SK-MEL-5 (cell line): ENCODE data around the gene CIC. TPM values are rescaled to one million over a fixed set of nuclear protein-coding genes. Genes with fewer than 3 reads are reported as not detected.

Source experiments
- DNase-seq: peaks from one replicate; pipeline ENCODE4 v3.0.0-alpha.2; 2016; ENCODE audit warnings: low read depth, low spot score
- in situ Hi-C: cut with HindIII; loops from 2 replicates; pipeline ENCODE4 v1.10.0; 2016; ENCODE audit warnings: low sequenced_read_pairs, high pct_unique_total_duplicates, low pct_unique_long_range_greater_than_20kb
- total RNA-seq: library from RNA; depleted of rRNA; stranded (reverse); fragments of >200 nt; shearing (Covaris generic); gene quantifications from 2 replicates; pipeline ENCODE4 v1.2.3, GENCODE V29; 2014

CIC gene
- total RNA-seq, 1 experiment from 2014 or later, result 5.2 TPM

- in situ Hi-C loops, result no loop called here
- DNase-seq, result no peak
These were observed 2.0 kb downstream of the CIC start for GRCh38 chr19:42271045-42271419.

DNA sequence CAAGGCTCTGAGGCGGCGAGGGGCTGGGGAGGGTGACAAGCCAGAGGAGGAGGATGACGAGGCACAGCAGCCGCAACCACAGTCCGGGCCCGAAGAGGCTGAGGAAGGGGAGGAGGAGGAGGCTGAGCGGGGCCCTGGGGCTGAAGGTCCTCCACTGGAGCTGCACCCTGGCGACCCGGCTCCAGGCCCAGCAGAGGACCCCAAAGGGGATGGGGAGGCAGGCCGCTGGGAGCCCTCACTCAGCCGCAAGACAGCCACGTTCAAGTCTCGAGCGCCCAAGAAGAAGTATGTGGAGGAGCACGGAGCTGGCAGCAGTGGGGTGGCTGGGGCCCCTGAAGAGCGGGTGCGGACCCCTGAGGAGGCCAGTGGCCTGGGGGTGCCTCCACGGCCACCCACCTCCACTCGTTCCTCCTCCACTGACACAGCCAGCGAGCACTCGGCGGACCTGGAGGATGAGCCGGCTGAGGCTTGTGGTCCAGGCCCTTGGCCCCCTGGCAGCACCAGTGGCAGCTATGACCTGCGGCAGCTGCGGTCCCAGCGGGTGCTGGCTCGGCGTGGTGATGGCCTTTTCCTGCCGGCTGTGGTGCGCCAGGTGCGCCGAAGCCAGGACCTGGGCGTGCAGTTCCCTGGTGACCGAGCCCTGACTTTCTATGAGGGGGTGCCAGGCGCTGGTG lies 2.9 kb downstream of the CIC start:
- DNase-seq, result no peak
- in situ Hi-C loops, result no loop called here

- no peak for DNase-seq
- in situ Hi-C loops, result no loop called here
These were observed 3.5 kb downstream of the CIC start for GRCh38 chr19:42272535-42272897.

DNA sequence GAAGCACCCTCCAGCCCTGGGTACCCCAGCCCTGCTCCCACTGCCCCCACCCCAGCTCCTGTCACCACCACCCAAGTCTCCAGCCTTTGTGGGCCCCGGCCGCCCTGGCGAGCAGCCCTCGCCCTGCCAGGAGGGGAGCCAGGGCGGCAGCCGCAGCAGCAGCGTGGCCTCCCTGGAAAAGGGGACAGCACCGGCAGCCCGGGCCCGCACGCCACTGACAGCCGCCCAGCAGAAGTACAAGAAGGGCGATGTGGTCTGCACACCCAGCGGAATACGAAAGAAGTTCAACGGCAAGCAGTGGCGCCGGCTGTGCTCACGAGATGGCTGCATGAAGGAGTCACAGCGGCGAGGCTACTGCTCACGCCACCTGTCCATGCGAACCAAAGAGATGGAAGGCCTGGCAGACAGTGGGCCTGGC lies 3.9 kb downstream of the CIC start:
- in situ Hi-C loops, result no loop called here
- DNase-seq, result no peak

DNA sequence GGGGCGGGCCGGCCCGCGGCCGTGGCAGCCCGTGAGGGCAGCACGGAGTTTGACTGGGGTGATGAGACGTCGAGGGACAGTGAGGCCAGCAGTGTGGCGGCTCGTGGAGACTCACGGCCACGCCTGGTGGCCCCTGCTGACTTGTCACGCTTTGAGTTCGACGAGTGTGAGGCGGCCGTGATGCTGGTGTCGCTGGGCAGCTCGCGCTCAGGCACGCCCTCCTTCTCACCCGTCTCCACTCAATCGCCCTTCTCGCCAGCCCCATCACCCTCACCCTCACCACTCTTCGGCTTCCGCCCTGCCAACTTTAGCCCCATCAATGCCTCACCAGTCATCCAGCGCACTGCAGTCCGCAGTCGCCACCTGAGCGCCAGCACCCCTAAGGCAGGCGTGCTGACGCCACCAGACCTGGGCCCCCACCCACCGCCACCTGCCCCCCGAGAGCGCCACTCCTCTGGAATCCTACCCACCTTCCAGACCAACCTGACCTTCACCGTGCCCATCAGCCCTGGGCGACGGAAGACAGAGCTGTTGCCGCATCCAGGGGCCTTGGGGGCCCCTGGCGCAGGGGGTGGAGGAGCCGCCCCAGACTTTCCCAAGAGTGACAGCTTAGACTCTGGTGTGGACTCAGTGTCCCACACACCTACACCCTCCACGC lies 4.5 kb downstream of the CIC start:
- in situ Hi-C loops, result no loop called here
- DNase-seq, result no peak

DNA sequence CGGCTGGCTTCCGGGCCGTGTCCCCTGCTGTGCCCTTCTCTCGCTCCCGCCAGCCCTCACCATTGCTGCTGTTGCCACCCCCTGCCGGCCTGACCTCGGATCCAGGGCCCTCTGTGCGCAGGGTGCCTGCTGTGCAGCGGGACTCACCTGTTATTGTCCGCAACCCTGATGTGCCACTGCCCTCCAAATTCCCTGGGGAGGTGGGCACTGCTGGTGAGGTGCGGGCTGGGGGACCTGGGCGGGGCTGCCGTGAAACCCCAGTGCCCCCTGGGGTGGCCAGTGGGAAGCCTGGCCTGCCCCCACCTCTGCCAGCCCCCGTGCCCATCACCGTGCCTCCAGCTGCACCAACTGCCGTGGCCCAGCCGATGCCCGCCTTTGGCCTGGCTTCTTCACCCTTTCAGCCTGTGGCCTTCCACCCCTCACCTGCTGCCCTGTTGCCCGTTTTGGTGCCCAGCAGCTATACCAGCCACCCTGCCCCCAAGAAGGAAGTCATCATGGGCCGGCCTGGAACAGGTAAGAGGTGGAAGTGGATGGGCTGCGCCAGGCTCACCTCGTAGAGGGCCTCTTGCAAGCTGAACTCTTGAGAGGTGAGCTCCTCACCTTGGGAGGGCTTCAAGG lies 5.1 kb downstream of the CIC start:
- DNase-seq, result no peak
- in situ Hi-C loops, result no loop called here

GRCh38 chr19:42275103-42275502 lies 6.1 kb downstream of the CIC start:
- DNase-seq, result no peak
- in situ Hi-C loops, result no loop called here

- in situ Hi-C loops, result no loop called here
- no peak for DNase-seq
These were observed 6.5 kb downstream of the CIC start for GRCh38 chr19:42275517-42275916.

DNA sequence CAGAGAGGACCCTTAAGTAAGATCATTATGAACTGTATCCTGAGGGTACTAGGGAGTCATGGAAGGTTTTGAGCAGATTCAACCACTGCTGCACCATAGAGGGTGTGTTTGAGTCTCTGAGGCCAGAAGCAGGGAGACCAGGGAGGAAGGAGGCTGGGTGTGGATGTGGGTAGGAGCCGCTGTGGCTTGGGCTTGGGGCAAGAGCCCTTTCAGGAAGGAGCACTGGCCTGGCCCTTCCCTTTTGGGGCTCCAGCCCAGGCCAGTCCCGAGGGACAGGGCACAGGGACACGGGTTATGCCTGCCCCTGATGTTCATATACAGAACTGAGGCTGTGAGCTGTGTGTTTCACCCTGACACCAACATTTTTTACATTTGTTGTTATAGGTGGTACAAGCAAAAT lies 7.2 kb downstream of the CIC start:
- DNase-seq, result no peak
- in situ Hi-C loops, result no loop called here

- in situ Hi-C loops, result no loop called here
These were observed 7.8 kb downstream of the CIC start for GRCh38 chr19:42276821-42277220.

DNA sequence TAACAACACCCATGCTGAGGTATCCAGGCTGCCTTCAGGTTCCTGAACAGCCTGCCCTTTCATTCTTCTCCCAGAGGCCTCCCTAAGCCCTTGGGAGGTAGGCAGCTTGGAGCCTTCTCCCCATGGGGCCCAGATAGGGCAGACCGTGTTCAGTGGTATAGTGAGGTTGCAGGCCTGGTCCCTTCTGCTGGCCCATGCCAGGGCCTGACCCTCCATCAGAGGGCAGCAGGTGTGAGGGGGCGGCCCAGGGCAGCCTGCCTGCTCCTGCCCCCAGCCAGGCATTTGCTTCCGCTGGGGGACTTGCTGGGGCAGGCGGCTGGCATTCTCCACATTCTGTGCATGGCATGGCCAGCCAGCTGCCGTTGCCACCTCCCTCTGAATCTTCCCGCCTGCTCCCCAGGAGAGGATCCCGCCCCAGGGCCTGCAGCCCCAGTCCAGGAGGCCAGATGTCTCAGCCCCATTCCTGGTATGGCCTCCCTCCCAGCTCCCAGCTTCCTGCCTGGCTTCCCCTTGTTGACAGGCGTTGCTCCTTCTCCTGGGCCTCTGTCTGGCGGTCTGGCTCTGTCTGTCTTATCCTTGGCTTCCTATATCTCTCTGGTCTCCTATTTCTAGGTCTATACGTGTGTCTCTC lies 8.9 kb downstream of the CIC start:
- in situ Hi-C loops, result no loop called here
- no peak for DNase-seq

More at GRCh38 chr19:42276821-42277220, 7.8 kb downstream of the CIC start:
- no peak for DNase-seq

GRCh38 chr19:42278452-42279154 lies 9.6 kb downstream of the CIC start:
- in situ Hi-C loops, result no loop called here
- DNase-seq, result no peak

- no peak for DNase-seq
These were observed 10.3 kb downstream of the CIC start for GRCh38 chr19:42279155-42279901.

DNA sequence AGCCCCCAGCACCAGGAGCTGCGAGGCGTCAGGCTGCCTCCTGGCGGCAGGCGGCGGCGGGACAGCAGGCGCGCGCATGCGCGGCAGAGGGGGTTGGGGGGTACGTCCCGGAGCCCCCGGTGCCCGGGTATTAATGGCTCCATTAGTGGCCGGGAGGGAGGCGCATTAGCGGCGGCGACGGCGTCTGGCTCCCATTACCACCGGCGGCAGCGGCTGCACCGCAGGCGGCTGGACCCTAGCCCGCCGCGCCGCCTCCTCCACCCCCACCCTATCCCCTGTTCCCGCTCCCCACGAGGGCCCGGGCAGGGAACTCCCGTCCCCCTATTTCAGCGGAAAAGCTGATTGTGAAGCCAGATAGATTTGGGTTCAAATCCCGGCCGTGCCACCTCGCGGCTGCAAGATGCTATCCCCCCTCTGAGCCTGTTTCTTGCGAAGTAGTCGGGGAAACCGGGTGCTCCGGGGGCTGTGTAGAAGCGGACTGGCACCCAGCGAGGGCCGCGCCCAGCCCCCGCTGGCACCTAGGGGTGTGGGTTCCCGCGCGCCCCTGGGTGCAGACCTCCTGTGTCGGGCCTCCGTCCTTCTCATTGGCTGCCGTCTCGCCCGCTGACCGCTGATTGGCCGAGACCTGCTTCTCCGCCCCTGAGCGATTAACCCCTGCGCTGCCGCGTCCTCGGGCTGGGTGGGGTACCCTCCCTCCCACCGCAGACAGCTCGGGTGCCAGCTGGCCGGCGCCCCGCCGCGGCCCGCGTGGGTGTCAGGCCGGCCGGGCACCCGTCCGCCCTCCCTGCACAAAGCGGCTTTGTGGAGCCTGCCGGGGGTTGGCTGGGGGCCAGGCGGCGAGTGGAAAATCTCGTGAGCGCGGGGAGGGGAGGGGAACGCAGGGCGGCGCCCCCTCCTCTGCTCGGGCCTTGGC lies 11.1 kb downstream of the CIC start:
- DNase-seq, result peak; percentile 86
- in situ Hi-C loops, result no loop called here

More at GRCh38 chr19:42279155-42279901, 10.3 kb downstream of the CIC start:
- in situ Hi-C loops, result no loop called here

GRCh38 chr19:42280815-42281145 lies 11.7 kb downstream of the CIC start:
- in situ Hi-C loops, result no loop called here
- no peak for DNase-seq

- DNase-seq, result no peak
- in situ Hi-C loops, result no loop called here
These were observed 12.2 kb downstream of the CIC start for GRCh38 chr19:42281146-42281826.
